Neuron (in vitro differentiated cells): Measurements from ENCODE around the gene EIF4E3.

ENCODE experiments used
- H2AFZ ChIP-seq: one replicate; pipeline ENCODE4 v1.6.1; 2013; ENCODE audit warnings: low read depth, mild to moderate bottlenecking, inconsistent platforms, low read length, moderate library complexity
- H3K27me3 ChIP-seq: one replicate; pipeline ENCODE4 v1.6.1; 2013; ENCODE audit warnings: low read length; ENCODE audit not compliant: insufficient read depth
- H3K36me3 ChIP-seq: one replicate; pipeline ENCODE4 v1.6.1; 2013; ENCODE audit warnings: low read length; ENCODE audit not compliant: insufficient read depth
- H3K4me1 ChIP-seq: one replicate; pipeline ENCODE4 v1.6.1; 2013; ENCODE audit warnings: low read length; ENCODE audit not compliant: insufficient read depth
- H3K4me3 ChIP-seq: 2 replicates; pipeline ENCODE4 v1.5.1; 2013; ENCODE audit warnings: mild to moderate bottlenecking, low read length, moderate library complexity
- H3K9me3 ChIP-seq: one replicate; pipeline ENCODE4 v1.6.1; 2013; ENCODE audit warnings: low read length

Gene EIF4E3

GRCh38 chr3:71725271-71725991 is at the start of gene EIF4E3:
Gene EIF4E3 (minus strand): TSS chr3:71725402. CDS start chr3:71725367, 35 bp downstream.
- peaks cover 21% of the 10 kb centered on the region for H3K27me3 ChIP-seq

GRCh38 chr3:71771884-71772283 is 46.7 kb upstream of the EIF4E3 start:
- Histone ChIP-seq H3K27me3 (peaks cover 13% of the 10 kb centered on the region), H3K4me3 (no peak overlapping the region), H3K4me1 (no peaks in the 10 kb centered on the region), H3K36me3 (no peaks in the 10 kb centered on the region), H2AFZ (no peak overlapping the region), H3K9me3 (no peaks in the 10 kb centered on the region)

More at GRCh38 chr3:71725271-71725991, at the start of gene EIF4E3:
- H3K9me3 ChIP-seq, result no peaks in the 10 kb centered on the region
- H3K4me3 ChIP-seq, result peak within 1 kb of the TSS; percentile 57
- H3K4me1 ChIP-seq, result peaks cover 26% of the 10 kb centered on the region
- H3K36me3 ChIP-seq, result no peaks in the 10 kb centered on the region
- H2AFZ ChIP-seq, result peak within 1 kb of the TSS; percentile 84

- Histone ChIP-seq H3K4me3 (no peak overlapping the region), H3K9me3 (no peaks in the 10 kb centered on the region), H3K27me3 (peaks cover 13% of the 10 kb centered on the region), H3K36me3 (no peaks in the 10 kb centered on the region), H2AFZ (no peak overlapping the region), H3K4me1 (no peaks in the 10 kb centered on the region)
Measured at GRCh38 chr3:71771126-71771525, 45.9 kb upstream of the EIF4E3 start.

GRCh38 chr3:71763426-71763825 is 38.2 kb upstream of the EIF4E3 start:
- Histone ChIP-seq H3K36me3 (no peaks in the 10 kb centered on the region), H3K27me3 (peaks cover 25% of the 10 kb centered on the region), H3K4me1 (no peaks in the 10 kb centered on the region), H2AFZ (no peak overlapping the region), H3K4me3 (no peak overlapping the region), H3K9me3 (no peaks in the 10 kb centered on the region)

GRCh38 chr3:71760140-71760539 is 34.9 kb upstream of the EIF4E3 start:
- Histone ChIP-seq H2AFZ (no peak overlapping the region), H3K9me3 (no peaks in the 10 kb centered on the region)

GRCh38 chr3:71759401-71759800 is 34.2 kb upstream of the EIF4E3 start:
- Histone ChIP-seq H3K9me3 (no peaks in the 10 kb centered on the region), H3K4me3 (no peak overlapping the region), H3K27me3 (peaks cover 48% of the 10 kb centered on the region), H2AFZ (no peak overlapping the region), H3K36me3 (no peaks in the 10 kb centered on the region), H3K4me1 (no peaks in the 10 kb centered on the region)

More at GRCh38 chr3:71760140-71760539, 34.9 kb upstream of the EIF4E3 start:
- Histone ChIP-seq H3K4me3 (no peak overlapping the region), H3K36me3 (no peaks in the 10 kb centered on the region), H3K27me3 (peaks cover 44% of the 10 kb centered on the region), H3K4me1 (no peaks in the 10 kb centered on the region)

- no peak overlapping the region for H3K4me3 ChIP-seq
- peaks cover 2% of the 10 kb centered on the region for H3K4me1 ChIP-seq
- no peaks in the 10 kb centered on the region for H3K36me3 ChIP-seq
- no peaks in the 10 kb centered on the region for H3K9me3 ChIP-seq
- H3K27me3 ChIP-seq, result peaks cover 53% of the 10 kb centered on the region
- H2AFZ ChIP-seq, result no peak overlapping the region
Measured at GRCh38 chr3:71758091-71758490, 32.9 kb upstream of the EIF4E3 start.

GRCh38 chr3:71754610-71755253 is 29.5 kb upstream of the EIF4E3 start:
- peaks cover 2% of the 10 kb centered on the region for H3K4me1 ChIP-seq
- peak overlapping the region; percentile 59 for H3K4me3 ChIP-seq
- no peaks in the 10 kb centered on the region for H3K36me3 ChIP-seq
- H3K9me3 ChIP-seq, result no peaks in the 10 kb centered on the region
- no peak overlapping the region for H2AFZ ChIP-seq
- H3K27me3 ChIP-seq, result peaks cover 57% of the 10 kb centered on the region

GRCh38 chr3:71753701-71754609 is 28.8 kb upstream of the EIF4E3 start, which contains the start of gene GPR27:
Gene GPR27 (plus strand): TSS chr3:71753855. CDS start chr3:71754050, 195 bp downstream.
- H2AFZ ChIP-seq, result peak within 1 kb of the TSS; percentile 23
- peaks cover 51% of the 10 kb centered on the region for H3K27me3 ChIP-seq
- peaks cover 2% of the 10 kb centered on the region for H3K4me1 ChIP-seq
- no peaks in the 10 kb centered on the region for H3K9me3 ChIP-seq
- peak within 1 kb of the TSS; percentile 59 for H3K4me3 ChIP-seq
- H3K36me3 ChIP-seq, result no peaks in the 10 kb centered on the region

- peaks cover 2% of the 10 kb centered on the region for H3K4me1 ChIP-seq
- peaks cover 44% of the 10 kb centered on the region for H3K27me3 ChIP-seq
- peak overlapping the region; percentile 59 for H3K4me3 ChIP-seq
- H3K9me3 ChIP-seq, result no peaks in the 10 kb centered on the region
- H3K36me3 ChIP-seq, result no peaks in the 10 kb centered on the region
- peak overlapping the region; percentile 23 for H2AFZ ChIP-seq
Measured at GRCh38 chr3:71752831-71753700, 27.9 kb upstream of the EIF4E3 start.

GRCh38 chr3:71751602-71752001 is 26.4 kb upstream of the EIF4E3 start:
- Histone ChIP-seq H3K27me3 (peaks cover 33% of the 10 kb centered on the region), H3K36me3 (no peaks in the 10 kb centered on the region), H3K9me3 (no peaks in the 10 kb centered on the region), H3K4me3 (no peak overlapping the region), H2AFZ (no peak overlapping the region), H3K4me1 (peaks cover 2% of the 10 kb centered on the region)

GRCh38 chr3:71744738-71745137 is 19.5 kb upstream of the EIF4E3 start:
- Histone ChIP-seq H3K9me3 (peaks cover 2% of the 10 kb centered on the region), H3K36me3 (no peaks in the 10 kb centered on the region), H3K4me1 (no peaks in the 10 kb centered on the region), H2AFZ (no peak overlapping the region), H3K27me3 (peaks cover under 1% of the 10 kb centered on the region), H3K4me3 (no peak overlapping the region)
